ENCODE results near the gene PPOX.

Gene PPOX

GRCh38 chr1:161153682-161154337 is 12.4 kb upstream of the PPOX start, which contains the start of gene UFC1:
Gene UFC1 (plus strand): TSS chr1:161153978. CDS start chr1:161153998, 20 bp downstream.
- peak; percentile 90 for DNase-seq (ENCODE audit: low spot score)

GRCh38 chr1:161157867-161158266 is 8.4 kb upstream of the PPOX start:
- no peak for DNase-seq (ENCODE audit: low spot score)

GRCh38 chr1:161158316-161159010 is 7.8 kb upstream of the PPOX start:
- DNase-seq (ENCODE audit: low spot score): no peak

- peak; percentile 95 for DNase-seq (ENCODE audit: low spot score)
Observed at GRCh38 chr1:161159087-161159912, 6.9 kb upstream of the PPOX start, which contains the start of gene USP21. Gene USP21 (plus strand): TSS chr1:161159500. CDS start chr1:161160641, 1,141 bp downstream.

GRCh38 chr1:161159913-161160243 is 6.3 kb upstream of the PPOX start:
- no peak for DNase-seq (ENCODE audit: low spot score)

- DNase-seq (ENCODE audit: low spot score): no peak
Observed at GRCh38 chr1:161160671-161161145, 5.5 kb upstream of the PPOX start.

- no peak for DNase-seq (ENCODE audit: low spot score)
Observed at GRCh38 chr1:161161652-161162051, 4.6 kb upstream of the PPOX start.

GRCh38 chr1:161162052-161162451 is 4.2 kb upstream of the PPOX start:
- no peak for DNase-seq (ENCODE audit: low spot score)

- DNase-seq (ENCODE audit: low spot score): no peak
Observed at GRCh38 chr1:161162806-161163205, 3.4 kb upstream of the PPOX start.

- no peak for DNase-seq (ENCODE audit: low spot score)
Observed at GRCh38 chr1:161163793-161164192, 2.4 kb upstream of the PPOX start.

GRCh38 chr1:161164901-161165610 is 1.2 kb upstream of the PPOX start:
- DNase-seq (ENCODE audit: low spot score): no peak

- DNase-seq (ENCODE audit: low spot score): no peak
Observed at GRCh38 chr1:161166669-161167548, 683 bp downstream of the PPOX start.

GRCh38 chr1:161168906-161169305 is 2.7 kb downstream of the PPOX start:
- DNase-seq (ENCODE audit: low spot score): no peak

- no peak for DNase-seq (ENCODE audit: low spot score)
Observed at GRCh38 chr1:161171191-161171590, 5.0 kb downstream of the PPOX start.

GRCh38 chr1:161171696-161172095 is 5.5 kb downstream of the PPOX start:
- DNase-seq (ENCODE audit: low spot score): no peak

GRCh38 chr1:161172349-161172748 is 6.1 kb downstream of the PPOX start:
- DNase-seq (ENCODE audit: low spot score): no peak

GRCh38 chr1:161172776-161173376 is 6.7 kb downstream of the PPOX start:
- DNase-seq (ENCODE audit: low spot score): no peak

- no peak for DNase-seq (ENCODE audit: low spot score)
Observed at GRCh38 chr1:161173711-161174110, 7.5 kb downstream of the PPOX start.

- no peak for DNase-seq (ENCODE audit: low spot score)
Observed at GRCh38 chr1:161174911-161175310, 8.7 kb downstream of the PPOX start.

GRCh38 chr1:161175771-161176453 is 9.7 kb downstream of the PPOX start:
- no peak for DNase-seq (ENCODE audit: low spot score)
